ENCODE results near the gene NXPH3. TPM values are rescaled to one million over a fixed set of nuclear protein-coding genes. Genes with fewer than 3 reads are reported as not detected.

Gene NXPH3
- polyA plus RNA-seq, 1 experiment: 0.27 TPM

DNA sequence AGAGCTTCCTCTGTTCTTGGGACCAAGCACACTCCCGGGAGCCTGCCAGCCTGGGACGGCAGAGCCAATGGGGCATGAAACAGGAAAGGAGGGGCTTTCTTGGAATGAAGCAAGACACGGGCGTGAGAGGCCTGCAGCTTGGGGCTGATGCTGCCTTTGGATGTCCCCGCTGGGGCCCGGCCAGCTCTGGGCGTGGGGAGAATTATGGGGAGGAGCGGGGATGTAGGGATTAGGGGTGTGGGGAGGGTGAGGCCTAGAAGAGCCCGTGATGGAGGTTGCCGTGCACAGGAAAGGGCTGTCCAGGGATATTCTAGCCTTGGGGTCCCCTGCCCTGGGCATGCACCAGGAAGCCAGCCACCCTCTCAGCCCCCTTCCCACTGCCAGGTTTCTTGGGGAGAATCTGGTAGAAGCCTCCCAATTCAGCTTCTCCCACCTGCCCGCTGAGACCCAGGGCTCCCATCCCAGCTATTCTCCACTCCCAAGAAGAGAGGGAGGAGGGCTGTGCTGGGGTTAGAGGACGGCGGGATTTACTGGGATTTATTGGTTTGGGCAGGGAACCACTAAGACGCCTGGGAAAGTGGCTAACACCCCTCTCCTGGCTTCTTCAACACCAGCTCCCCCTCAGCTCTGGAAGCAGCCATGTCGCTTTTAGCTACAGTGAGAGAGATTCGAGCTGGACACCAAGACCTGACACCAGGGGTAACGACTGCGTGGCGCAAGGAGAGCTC is 20.0 kb upstream of the NXPH3 start:
- TF ChIP-seq, protein P1, sequence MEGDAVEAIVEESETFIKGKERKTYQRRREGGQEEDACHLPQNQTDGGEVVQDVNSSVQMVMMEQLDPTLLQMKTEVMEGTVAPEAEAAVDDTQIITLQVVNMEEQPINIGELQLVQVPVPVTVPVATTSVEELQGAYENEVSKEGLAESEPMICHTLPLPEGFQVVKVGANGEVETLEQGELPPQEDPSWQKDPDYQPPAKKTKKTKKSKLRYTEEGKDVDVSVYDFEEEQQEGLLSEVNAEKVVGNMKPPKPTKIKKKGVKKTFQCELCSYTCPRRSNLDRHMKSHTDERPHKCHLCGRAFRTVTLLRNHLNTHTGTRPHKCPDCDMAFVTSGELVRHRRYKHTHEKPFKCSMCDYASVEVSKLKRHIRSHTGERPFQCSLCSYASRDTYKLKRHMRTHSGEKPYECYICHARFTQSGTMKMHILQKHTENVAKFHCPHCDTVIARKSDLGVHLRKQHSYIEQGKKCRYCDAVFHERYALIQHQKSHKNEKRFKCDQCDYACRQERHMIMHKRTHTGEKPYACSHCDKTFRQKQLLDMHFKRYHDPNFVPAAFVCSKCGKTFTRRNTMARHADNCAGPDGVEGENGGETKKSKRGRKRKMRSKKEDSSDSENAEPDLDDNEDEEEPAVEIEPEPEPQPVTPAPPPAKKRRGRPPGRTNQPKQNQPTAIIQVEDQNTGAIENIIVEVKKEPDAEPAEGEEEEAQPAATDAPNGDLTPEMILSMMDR (IDR thresholded peaks at IDR 0.05; ENCODE audit: low read depth, low read length): no peak

DNA sequence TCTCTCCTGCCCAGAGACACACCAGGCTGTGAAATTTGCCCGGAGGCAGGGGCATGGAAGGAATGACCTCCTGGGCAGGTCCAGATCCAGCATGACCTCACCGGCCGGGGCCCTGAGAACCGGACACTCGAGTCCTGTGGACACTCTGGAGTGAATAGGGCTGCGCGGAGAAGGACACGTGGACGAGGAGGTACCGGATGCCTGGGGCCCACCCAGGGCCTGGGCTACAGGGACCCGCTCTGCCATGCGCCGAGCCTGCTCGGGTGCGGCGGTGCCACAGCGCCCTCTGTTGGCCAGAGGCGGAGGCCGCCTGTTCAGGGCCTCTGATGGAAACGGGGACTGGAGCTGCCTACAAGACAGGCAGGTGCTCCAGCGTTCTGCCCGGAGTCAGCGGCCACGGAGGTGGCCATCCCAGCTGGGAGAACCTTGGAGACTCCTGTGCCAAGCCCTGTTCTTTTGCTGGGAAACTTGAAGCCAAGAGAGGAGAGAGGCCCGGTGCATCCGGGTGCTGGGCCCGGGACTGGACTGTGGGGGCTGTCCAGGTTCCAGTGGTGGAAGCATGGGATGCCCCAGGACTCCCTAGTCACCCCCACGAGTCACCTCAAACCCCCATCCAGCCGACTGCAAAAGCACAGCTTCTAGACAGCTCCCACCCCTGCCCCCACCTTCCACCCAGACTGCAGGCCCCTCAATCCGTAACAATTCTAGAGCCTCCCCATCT is 19.3 kb upstream of the NXPH3 start:
- Histone ChIP-seq H3K4me3 (ENCODE audit: low read depth, low read length) (no peak overlapping the region), H3K27ac (ENCODE audit: low read depth, low read length) (no peak overlapping the region), H3K27me3 (ENCODE audit: control insufficient read depth, insufficient read depth, low read length) (peaks cover 9% of the 10 kb centered on the region), H3K9me3 (ENCODE audit: control insufficient read depth, insufficient read depth, low read length) (no peaks in the 10 kb centered on the region)
- ChIA-PET CTCF (interaction anchor here (0.5 to 5.3 kb wide), 63 partner anchors 10 to 948 kb away, joined by 3 to 119 read pairs (median 4); partner anchors contain the start of genes NGFR, PHB1, SLC35B1 and ZNF652), POLR2A (no interaction called here)
- TF ChIP-seq, protein P1 (IDR thresholded peaks at IDR 0.05; ENCODE audit: low read depth, low read length): peak; percentile 98
- DNase-seq (ENCODE audit: low read depth, low spot score): no peak

More for the DNA sequence above, 20.0 kb upstream of the NXPH3 start:
- no peak for DNase-seq (ENCODE audit: low read depth, low spot score)
- no peaks in the 10 kb centered on the region for H3K9me3 ChIP-seq (ENCODE audit: control insufficient read depth, insufficient read depth, low read length)
- H3K27ac ChIP-seq (ENCODE audit: low read depth, low read length): no peak overlapping the region
- peaks cover 6% of the 10 kb centered on the region for H3K27me3 ChIP-seq (ENCODE audit: control insufficient read depth, insufficient read depth, low read length)
- ChIA-PET CTCF (interaction anchor here (0.6 to 5.3 kb wide), 36 partner anchors 11 to 830 kb away, joined by 3 to 119 read pairs (median 7); partner anchors contain the start of gene PHB1), POLR2A (no interaction called here)
- no peak overlapping the region for H3K4me3 ChIP-seq (ENCODE audit: low read depth, low read length)

DNA sequence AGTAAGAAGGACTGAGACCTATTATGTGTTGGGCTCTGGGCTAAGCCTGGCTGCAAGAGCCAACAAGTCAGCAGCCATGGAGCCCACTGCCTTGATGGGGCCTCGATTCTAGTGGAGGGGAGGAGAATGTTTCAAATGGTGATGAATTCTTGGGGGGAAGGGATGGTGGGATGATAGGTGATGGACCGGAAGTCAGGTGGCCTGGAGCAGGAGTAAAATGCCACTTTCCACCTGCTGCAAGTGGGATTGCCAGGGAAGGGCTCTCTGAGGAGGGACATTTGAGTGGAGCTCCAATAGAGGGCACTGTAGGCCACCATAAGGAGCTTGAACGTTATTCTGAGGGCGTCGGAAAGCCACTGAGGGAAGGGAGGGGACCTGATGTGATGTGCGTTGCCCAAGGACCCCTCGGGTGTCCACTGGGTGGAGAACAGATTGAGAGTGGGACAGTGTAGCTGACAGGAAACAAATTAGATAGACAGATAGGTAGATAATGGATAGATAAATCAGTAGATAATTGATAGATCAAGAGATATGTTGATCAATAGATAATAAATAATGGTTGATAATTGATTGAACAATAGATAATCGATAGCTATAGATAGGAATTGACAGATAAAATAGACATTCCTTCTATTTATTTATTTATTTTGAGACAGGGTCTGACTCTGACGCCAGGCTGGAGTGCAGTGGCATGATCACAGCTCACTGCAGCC is 18.2 kb upstream of the NXPH3 start:
- CTCF ChIA-PET: interaction anchor here (0.6 to 5.3 kb wide), 50 partner anchors 9 to 440 kb away, joined by 3 to 119 read pairs (median 4); partner anchors contain the start of genes NGFR, PHB1 and SLC35B1

DNA sequence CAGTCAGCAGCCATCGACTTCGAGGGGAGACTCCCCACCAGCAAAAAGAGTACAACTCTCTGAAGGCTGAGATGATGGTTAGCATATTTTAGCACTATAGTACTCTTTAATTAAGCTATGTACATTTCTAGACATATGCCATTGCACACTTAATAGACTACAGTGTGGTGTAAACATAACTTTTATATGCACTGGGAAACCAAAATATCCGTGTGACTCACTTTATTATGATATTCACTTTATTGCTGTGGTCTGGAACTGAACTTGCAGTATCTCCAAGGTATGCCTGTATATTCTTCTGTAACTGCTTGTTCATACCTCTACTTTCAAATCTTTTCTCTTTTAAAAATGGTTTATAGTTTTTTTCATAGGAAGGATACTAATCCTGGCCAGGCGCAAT is 11.0 kb upstream of the NXPH3 start:
- ChIA-PET POLR2A (no interaction called here), CTCF (interaction anchor here (0.6 to 3.9 kb wide), 7 partner anchors 8 to 432 kb away, joined by 3 to 35 read pairs (median 4); no protein-coding TSS in a partner anchor)
- no peak overlapping the region for H3K4me3 ChIP-seq (ENCODE audit: low read depth, low read length)
- DNase-seq (ENCODE audit: low read depth, low spot score): no peak
- H3K27me3 ChIP-seq (ENCODE audit: control insufficient read depth, insufficient read depth, low read length): peaks cover 14% of the 10 kb centered on the region
- no peak overlapping the region for H3K27ac ChIP-seq (ENCODE audit: low read depth, low read length)
- no peaks in the 10 kb centered on the region for H3K9me3 ChIP-seq (ENCODE audit: control insufficient read depth, insufficient read depth, low read length)
- TF ChIP-seq, protein P1 (IDR thresholded peaks at IDR 0.05; ENCODE audit: low read depth, low read length): no peak

More for the DNA sequence above, 18.2 kb upstream of the NXPH3 start:
- TF ChIP-seq, protein P1 (IDR thresholded peaks at IDR 0.05; ENCODE audit: low read depth, low read length): peak; percentile 70
- POLR2A ChIA-PET: no interaction called here
- no peak overlapping the region for H3K4me3 ChIP-seq (ENCODE audit: low read depth, low read length)
- H3K27ac ChIP-seq (ENCODE audit: low read depth, low read length): no peak overlapping the region
- no peak for DNase-seq (ENCODE audit: low read depth, low spot score)
- no peaks in the 10 kb centered on the region for H3K9me3 ChIP-seq (ENCODE audit: control insufficient read depth, insufficient read depth, low read length)
- peaks cover 13% of the 10 kb centered on the region for H3K27me3 ChIP-seq (ENCODE audit: control insufficient read depth, insufficient read depth, low read length)
